Stimulated activated CD8-positive, alpha-beta memory T cell treated with anti-CD3 and anti-CD28 coated beads, Interleukin-2, amount 100 ng/mL, for 48 hours (primary cell): ENCODE results near the gene NUP214.
"Not testable (repeated sequence)": the region's sequence is repeated elsewhere in the genome, so short reads cannot be mapped to it uniquely, and the experiment has no call there.

ENCODE experiments used
- DNase-seq, 2 donors: peaks; one replicate each; pipeline ENCODE4 v3.0.0-alpha.2; 2020; ENCODE audit warnings: low read depth in 2 of 2

Gene NUP214

DNA sequence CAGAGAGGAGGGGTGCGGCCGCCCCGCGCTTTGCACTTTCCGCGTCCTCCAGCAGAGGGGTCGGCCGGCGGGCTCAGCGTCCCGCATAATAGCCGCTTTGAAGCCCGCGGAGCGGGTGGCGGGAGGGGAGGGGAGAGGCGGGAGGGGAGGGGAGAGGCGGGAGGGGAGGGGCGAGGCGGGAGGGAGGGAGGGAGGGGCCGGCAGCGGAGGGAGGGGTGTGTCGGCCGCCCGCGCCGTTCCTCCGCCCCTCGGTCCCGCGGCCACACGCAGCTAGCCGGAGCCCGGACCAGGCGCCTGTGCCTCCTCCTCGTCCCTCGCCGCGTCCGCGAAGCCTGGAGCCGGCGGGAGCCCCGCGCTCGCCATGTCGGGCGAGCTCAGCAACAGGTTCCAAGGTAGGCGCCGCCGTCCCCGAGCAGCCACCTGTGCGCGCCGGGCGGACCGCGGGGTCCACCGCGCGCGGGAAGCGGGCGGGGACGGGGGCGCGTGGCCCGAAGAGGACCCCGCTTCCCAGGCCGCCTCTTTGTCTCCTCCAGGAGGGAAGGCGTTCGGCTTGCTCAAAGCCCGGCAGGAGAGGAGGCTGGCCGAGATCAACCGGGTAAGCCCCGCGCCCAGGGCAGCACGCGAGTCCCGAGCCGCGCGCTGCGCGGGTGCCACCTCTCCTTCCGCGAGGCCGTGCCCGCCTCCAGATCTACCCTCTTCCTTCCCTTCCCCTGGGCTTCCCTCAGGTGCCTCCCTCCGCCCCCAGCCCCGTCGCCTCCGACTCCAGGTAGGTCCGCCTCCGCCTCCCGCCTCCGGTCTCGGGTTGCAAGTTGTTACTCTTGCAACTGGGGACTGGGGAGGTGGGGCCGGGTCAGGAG lies 28.9 kb upstream of the NUP214 start, which contains the start of gene AIF1L:
Gene AIF1L, plus strand, starts transcription at position 263 of the 857 bp plus-strand sequence. Its CDS starts 99 bp downstream, at position 362.
- DNase-seq = peak; percentile 3 to 7

DNA sequence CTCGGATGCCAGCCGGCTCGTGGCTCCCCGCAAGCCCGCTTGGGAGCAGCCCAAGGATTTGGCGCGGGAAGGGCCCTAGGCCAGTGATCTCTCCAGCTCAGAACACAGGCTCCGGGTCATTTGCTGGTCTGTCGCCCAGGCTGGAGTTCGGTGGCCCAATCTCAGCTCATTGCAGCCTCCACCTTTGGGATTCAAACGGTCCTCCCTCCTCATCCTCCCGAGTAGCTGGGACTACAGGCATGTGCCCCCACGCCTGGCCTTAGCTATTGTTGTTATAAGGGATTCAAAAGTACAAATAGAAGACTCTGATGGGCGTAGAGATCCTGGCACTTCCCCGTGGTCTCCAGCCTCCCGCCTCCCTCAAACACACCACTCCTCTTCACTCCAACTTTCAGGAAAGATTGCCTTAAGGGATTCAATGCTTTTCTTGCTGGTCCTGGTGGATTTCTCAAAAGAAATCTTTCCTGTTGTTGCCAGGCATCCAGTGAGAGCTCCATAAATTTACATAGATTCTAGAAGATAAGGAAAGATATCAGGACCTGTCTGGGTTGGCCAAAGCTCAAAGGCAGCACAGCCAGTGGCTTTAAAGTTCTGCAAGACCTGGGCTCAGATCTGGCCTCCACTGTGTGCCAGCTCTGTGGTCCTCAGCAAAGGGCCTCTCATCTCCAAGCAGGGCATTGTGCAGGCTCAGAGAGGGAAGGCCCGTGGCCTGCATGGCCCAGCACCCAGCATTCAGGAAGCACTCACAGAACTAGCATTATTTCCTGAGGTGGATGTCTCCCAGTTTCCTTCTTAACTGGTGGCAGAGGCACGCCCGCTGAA lies 28.0 kb upstream of the NUP214 start:
- no peak for DNase-seq

DNA sequence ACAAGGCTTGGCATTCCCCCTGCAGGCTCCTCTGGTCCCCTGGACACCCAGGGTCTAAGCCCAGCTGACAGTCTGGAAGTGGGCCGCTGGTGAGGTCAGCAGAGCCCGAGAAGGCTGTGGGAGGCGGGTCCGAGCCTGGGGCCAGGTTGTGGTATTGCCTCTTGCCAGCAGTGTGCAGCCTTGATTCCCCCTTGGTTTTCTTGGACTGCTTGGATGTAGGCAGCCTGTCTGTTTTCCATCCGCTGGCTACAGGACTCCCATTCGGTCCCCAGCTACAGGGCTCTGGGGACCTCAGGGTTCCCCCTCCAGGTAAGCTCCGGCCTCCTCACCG lies 27.5 kb upstream of the NUP214 start:
- no peak for DNase-seq

DNA sequence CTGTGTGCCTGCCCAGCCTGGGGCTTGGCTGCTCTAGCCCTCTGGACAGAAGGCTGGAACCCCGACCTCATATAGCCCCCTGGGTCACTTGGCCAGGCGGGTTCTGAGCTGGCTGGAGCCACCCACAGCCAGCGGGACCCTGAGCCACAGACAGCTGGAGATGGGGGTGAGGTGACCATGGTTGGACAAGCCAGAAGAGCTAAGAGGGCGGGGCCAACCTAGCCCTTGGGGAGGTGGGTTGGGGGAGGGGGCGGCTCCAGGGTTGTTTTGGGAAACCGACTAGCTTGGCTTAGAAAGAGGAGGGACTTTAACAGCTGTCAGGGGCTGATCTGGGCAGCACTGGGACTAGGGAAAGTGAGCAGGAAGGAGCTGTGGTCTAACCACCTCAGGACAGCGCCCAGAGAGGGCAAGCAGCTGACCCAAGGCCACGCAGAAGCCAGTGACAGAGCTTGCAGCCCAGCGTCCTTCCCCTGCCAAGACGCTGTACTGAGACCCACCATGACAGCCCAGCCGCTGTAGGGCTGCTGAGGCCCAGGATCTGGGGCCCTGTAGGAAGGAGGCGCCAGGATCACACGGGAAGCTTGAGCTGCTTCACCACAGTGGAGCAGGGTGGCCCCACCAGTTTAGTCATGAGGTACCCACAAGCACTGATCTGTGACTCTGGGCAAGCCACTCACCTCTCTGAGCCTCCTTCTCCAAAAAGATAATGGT lies 26.8 kb upstream of the NUP214 start:
- no peak for DNase-seq

DNA sequence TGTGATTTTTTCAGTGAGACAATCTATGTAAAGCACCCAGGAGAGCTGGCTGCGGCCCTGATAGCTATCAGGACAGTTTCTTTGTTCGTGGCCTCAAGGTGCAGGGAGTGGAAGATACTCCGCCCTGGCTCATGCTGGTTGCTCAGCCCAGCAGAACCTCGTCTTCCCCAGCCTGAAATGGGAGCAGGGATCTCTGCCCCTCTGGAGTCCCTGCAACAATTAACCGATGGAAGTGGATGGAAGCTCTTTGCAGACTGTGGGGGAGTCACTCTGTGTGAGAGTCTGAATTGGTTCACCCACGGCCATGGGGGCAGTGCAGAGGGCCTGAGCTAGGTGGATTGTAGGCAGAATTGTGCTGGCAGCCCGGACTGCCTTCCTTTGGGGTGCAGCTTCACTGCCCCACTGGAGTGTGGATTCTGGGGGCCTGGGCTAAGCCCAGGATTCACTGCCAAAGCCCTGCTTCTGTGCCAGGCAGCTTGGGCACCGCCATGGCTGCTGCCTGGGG lies 26.2 kb upstream of the NUP214 start:
- no peak for DNase-seq

DNA sequence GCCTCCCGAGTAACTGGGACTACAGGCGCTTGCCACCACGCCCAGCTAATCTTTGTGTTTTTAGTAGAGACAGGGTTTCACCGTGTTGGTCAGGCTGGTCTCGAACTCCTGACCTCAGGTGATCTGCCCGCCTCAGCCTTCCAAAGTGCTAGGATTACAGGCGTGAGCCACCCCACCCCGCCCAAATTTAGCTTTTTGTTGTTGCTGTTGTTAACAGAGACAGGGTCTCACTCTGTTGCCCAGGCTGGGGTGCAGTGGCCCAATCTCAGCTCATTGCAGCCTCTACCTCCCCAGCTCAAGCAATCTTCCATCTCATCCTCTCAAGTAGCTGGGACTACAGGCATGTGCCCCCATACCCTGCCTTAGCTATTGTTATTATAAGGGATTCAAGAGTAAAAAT lies 25.5 kb upstream of the NUP214 start:
- not testable (repeated sequence) for DNase-seq

DNA sequence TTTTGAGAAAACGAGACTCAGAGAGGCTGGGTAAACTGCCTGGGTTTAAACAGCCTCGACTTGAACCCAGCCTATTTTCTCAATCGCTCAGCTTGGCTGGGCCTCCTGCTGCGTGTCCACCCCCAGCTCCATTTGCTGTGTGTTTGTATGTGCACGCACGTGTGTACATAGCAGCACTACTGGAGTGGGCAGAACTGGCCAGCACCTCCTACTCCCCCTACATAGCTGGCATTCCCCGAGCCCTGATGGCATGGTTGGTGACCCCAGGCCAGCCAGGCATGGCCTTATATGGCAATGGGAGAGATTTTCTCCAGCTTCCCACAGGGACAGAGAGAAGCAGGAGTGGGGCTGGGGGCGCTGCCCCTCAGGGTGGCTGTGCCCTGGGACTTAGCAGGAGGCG lies 24.9 kb upstream of the NUP214 start:
- DNase-seq = no peak

DNA sequence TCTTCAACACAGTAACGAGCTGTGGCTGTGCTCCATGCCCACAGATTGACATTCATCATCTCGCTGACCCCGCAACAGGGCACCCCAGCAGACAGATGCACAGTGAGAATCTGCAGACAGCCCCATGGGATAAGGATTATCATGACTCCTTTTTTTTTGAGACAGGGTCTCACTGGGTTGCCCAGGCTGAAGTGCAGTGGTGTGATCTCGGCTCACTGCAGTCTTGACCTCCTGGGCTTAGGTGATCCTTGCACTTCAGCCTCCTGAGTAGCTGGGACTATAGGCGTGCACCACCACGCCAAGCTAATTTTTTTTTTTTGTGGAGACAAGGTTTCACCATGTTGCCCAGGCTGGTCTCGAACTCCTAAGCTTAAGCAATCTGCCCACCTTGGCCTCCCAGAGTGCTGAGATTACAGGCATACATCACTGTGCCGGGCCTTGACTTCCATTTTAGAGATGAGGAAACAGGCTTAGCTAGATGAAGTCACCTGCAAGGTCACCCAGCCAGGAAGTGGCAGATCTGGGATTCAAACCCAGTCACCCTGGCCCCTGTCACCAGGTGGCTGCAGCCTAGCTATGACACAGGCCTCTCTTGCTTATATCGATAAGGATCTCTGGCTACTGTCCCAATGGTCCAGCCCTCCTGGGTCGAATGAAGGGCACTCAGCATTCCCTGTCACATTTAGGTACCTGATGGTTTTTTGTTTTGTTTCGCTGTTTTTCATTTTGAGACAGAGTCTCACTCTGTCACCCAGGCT lies 24.0 kb upstream of the NUP214 start:
- no peak for DNase-seq

DNA sequence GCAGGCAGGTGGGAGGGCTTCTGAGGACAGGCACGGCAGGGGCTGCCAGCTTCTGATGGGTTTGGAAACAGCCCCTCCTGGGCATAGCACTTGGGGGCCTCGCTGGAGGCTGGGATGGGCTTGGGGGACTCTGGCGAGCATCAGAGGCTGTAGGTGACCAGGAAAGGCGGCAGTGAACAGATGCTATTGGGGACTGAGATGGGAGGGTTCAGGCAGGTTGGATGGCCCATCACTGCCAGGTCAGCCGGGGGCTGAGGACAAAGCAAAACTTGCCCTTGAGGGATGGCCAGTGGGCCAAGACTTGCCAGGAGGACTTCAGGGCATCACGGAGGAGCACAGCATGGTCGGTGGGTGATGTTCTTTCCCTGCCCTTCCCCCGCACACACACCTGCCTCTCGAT lies 22.4 kb upstream of the NUP214 start:
- DNase-seq = no peak

DNA sequence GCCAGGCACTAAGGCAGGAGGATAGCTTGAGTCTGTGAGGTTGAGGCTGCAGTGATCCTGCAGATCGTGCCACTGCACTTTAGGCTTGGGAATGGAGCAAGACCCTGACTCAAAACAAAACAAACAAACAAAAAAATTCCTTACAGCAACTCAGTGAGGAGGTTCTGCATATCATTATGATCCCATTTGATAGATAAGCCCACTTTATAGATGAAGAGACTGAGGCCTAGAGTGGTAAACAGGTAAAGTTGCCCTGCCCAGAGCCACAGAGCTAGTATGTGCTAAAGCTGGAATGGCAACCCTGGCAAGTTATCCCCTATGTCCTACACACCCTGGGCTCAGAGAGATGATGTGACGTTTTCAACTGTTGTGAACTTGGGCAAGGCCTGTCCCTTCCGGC lies 21.9 kb upstream of the NUP214 start:
- DNase-seq = no peak

DNA sequence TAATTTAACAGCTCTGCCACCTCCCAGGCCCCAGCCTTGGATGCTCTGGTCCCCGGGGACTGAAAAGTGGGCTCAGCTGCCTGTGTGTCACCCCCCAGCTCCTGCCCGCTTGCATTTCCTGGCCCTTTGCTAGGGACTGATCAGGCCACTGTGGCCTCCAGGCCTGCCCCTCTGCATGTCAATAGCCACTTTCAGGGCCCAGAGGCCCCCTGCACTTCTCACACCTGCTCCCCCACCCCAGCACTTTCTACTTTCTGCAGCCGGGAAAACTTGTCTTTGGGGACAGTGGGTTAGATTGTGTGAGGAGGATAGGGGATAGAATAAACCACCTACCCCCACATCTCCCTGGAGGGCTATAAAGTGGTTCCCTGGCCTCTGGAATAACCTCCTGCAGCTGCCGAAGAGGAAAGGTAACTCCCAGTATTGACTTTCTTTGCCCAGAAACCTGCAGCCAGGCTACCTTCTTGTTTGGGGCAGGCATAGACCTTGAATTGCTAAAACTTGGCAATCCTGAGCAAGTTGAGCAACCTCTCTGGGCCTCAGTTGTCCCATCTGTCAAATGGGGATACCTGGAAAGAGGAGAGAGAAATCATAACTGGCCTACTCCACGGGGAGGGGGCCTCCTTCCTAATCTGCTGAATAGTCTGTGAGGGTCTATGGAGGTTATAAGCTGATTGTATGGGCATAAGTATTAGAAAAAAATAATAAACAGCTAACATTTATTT lies 21.2 kb upstream of the NUP214 start:
- no peak for DNase-seq

DNA sequence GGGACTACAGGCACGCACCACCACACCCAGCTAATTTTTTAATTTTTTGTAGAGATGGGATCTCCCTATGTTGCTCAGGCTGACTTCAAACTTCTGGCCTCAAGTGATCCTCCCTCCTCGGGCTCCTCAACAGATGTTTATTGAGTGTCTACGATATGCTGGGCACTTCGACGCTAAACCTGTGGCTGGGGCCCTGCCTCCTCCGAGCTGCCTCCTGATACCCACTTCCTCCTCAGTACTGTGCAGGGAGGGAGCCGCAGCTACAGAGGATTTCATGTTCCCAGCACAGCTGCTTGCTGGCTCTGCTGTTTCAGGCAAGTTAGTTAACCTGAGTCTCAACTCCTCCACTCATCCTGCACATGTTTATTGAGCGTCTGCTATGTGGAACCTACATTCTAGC lies 19.4 kb upstream of the NUP214 start:
- no peak for DNase-seq

DNA sequence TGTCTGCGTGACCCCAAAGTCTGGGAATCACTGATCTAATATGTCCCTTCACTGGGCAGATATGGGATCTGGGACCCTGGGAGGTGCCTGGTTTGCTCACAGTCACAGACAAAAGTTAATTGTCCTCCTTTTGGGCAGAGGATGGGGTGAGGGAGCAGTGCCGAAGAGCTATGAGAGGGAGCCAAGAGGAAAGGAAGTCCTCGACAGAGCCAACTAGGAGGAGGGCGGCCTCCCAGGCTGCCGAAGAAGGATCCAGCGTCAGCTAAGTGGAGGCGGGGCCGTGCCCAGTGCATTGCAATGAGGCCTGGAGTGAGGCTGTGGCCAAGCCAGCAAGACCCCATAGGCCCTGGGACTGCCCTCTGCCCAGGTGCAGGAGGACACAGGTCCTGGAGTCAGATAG lies 17.6 kb upstream of the NUP214 start:
- no peak for DNase-seq

DNA sequence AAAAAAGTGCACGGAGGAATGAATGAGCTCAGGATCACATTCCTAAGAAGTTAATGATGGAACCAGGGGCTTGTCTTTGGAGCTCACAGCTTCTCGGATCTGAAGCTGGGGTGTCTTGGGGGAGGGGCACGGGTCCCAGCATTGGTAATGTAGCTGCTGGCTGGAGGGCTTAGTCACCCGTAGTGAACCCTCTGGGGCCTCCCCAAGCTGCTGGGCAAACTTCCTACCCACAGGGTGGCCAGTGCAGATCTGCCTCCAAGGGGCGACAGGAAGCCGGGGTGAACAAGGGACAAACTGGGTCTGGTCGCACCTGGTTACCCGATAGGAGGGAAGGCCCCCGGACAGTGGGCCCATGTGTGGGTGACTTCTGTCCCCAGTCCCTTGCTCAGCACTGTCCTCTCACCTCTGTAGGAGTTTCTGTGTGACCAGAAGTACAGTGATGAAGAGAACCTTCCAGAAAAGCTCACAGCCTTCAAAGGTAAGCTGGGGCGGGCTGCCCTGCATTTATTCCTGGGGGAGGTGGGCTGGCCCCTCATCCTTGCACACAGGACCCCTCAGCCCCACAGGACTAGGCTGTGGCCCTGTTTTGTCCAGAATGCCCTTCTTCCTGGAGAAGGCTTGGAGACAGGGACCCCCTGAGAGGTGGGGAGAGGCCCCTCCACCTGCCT lies 14.1 kb upstream of the NUP214 start:
- DNase-seq = no peak

DNA sequence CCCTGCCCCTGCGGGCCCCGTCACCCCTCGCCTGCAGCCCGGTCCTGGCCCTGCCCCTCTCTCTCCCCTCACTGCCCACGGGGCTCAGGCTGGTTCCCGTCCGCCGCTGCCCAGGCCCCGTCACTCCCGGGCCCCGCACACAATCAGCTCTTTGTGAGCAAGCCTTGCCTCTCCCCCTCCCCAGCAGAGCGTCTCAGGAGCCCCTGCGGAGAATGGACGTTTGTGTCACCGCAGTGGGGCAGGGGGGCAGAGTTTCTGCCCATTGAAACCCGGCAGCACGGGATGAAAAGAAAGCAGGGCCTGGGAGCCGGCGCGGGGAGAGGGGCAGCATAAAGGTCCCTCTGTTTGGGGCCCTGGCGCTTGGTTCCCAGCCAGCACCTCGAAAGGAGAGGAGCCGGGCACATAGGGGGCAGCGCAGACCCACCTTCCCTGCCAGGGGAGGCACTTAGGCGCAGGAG lies 13.5 kb upstream of the NUP214 start:
- no peak for DNase-seq

DNA sequence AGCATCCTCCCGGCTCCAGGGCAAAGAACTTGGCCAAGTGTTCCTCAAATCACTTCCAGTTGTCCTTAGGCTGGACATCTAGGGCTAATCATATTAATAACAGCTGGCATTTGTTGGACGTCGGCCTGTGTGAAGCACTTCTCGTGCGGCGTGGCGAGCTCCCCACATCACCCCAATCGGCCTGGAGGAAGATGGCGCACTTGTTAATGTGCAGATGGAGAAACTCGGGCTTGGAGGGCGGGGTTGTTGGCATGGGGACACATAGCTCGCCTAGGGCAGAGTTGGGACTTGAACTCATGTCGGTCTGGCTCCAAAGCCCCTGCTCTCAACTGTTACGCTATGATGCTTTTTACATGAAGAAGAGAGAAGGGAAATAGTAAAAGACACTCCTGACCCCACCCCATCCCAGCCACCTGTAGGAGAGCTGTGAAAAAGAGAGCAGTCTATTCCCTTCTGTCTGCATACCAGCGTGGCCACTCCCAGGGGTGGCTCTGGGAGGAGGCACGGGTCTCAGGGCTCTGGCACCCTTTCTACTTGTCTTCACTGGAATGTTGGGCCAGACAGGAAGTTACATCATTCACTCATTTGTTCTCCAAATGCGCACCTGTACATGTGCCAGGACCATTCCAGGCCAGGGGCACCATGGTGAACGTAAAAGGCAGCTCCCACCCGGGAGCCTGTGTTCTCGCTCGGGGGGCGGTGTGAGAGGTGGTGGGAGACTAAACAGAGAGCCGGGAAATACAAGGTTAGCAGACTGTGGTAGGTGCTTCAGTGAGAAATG lies 12.8 kb upstream of the NUP214 start:
- no peak for DNase-seq

DNA sequence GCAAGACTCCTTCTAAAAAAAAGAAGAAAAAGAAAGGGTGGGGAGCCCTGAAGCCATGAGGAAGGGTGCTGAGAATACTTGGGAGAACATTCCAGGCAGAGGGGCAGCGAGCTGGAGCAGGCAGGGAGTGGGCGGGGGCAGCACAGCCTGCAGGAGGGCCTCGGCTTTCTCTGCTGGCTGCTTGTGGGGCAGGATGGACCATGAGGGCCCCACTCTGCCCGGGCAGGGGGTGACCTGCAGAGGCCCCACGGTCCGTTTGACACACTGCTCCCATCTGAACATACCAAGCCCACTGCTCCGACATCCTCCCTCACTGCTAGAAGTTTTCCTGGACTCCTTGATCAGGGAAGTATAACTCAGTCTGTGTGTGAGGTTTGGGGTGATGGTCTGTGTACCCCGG lies 11.7 kb upstream of the NUP214 start:
- no peak for DNase-seq

DNA sequence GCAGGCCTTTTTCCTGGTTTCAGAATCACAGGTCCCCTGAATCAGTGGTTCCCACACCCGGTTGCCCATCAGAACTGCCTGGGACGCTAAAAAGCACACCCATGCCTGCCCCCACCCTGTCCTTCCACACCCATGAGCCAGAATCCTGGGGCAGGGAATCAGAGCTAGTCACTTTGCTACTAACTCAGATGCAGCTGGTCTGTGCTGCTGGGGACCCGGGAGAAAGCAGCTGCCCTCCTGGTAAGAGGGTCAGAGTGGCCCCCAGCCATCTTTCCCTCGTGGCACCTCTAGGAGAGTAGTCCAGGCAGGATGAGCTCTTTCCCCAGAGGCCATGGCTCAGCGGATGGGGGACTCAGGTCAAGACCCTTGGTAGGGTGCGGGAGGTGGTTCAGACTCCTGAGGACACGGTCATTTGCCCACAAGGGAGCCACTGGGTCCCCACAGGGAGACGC lies 11.3 kb upstream of the NUP214 start:
- DNase-seq = no peak

DNA sequence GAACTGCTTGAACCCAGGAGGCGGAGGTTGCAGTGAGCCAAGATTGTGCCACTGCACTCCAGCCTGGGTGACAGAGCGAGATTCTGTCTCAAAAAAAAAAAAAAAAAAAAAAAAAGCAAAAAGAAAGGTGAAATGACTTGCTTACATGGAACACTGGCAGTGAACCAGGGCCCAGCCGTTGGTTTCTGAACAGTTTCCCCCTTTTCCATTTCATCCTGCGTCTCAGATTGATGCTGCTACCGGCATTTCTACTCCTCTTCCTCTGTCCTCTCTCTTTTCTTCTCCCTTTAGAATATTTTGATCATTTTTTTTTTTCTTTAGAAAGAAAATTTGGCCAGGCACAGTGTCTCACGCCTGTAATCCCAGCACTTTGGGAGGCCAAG lies 10.0 kb upstream of the NUP214 start:
- DNase-seq = not testable (repeated sequence)
